C4-2B (cell line): ENCODE measurements around the gene ITFG2.

ENCODE experiments used
- CTCF ChIP-seq: fragments of 450-650 bp; conservative IDR thresholded peaks from 2 replicates; pipeline ENCODE4 v1.5.1; 2017; ENCODE audit warnings: mild to moderate bottlenecking
- ZFX ChIP-seq: fragments of 450-650 bp; IDR thresholded peaks from 2 replicates; pipeline ENCODE4 v1.6.1; 2017

- TF ChIP-seq CTCF (no peak), ZFX (no peak)
Observed at GRCh38 chr12:2820432-2820831, 8.0 kb downstream of the ITFG2 start.
